ENCODE results near the gene PSD4. TPM values are rescaled to one million over a fixed set of nuclear protein-coding genes. Genes with fewer than 3 reads are reported as not detected.

PSD4 gene
- total and polyA plus RNA-seq, 10 donors = 43.9 to 154 (median 88.1) TPM

GRCh38 chr2:113169586-113169985, 4.2 kb upstream of the PSD4 start:
- TF ChIP-seq POLR2AphosphoS5 (IDR thresholded peaks at IDR 0.05) (no peak), POLR2A (IDR thresholded peaks at IDR 0.05) (no peak), CTCF (IDR thresholded peaks at IDR 0.05 in 8 of 11, conservative IDR thresholded peaks at IDR 0.05 in 3 of 11) (no peak)
- Histone ChIP-seq H3K4me3 (no peak overlapping the region), H3K9me3 (no peaks in the 10 kb centered on the region), H3K27ac (peak overlapping the region in 3 of 8 donors; percentile 19 to 85 (median 77)), H3K36me3 (no peaks in the 10 kb centered on the region), H3K27me3 (replicated peaks in 1 of 7) (no peaks in the 10 kb centered on the region), H3K4me1 (peaks cover 26 to 85% (median 57%) of the 10 kb centered on the region in 6 donors)
- 76 to 90% (median 83%) methylated on average over 3 of the region's 3 CpGs for WGBS, 5 donors
- DNase-seq = peak; percentile 27
- intact Hi-C loops (cut with DNase I; ENCODE audit: low total_unique reads) = no loop called here

- Histone ChIP-seq H3K27me3 (replicated peaks in 1 of 7) (no peaks in the 10 kb centered on the region), H3K36me3 (peaks cover 0 to 2% (median 0%) of the 10 kb centered on the region in 6 donors), H3K27ac (peak overlapping the region in 1 of 8 donors; percentile 95), H3K9me3 (no peaks in the 10 kb centered on the region), H3K4me3 (no peak overlapping the region), H3K4me1 (peaks cover 38 to 100% (median 69%) of the 10 kb centered on the region in 6 donors)
- peak; percentile 70 for DNase-seq
- intact Hi-C loops (cut with DNase I; ENCODE audit: low total_unique reads) = no loop called here
- TF ChIP-seq CTCF (IDR thresholded peaks at IDR 0.05 in 8 of 11, conservative IDR thresholded peaks at IDR 0.05 in 3 of 11) = no peak
- no peak for TF ChIP-seq POLR2A (IDR thresholded peaks at IDR 0.05)
- TF ChIP-seq POLR2AphosphoS5 (IDR thresholded peaks at IDR 0.05) = no peak
- WGBS, 5 donors = 83 to 91% (median 87%) methylated on average over 8 of the region's 8 CpGs
Measured at GRCh38 chr2:113171334-113172075, 2.3 kb upstream of the PSD4 start.

GRCh38 chr2:113172721-113173541, 840 bp upstream of the PSD4 start:
- Histone ChIP-seq H3K36me3 (peaks cover 0 to 15% (median 0%) of the 10 kb centered on the region in 6 donors), H3K4me1 (peaks cover 39 to 100% (median 69%) of the 10 kb centered on the region in 6 donors), H3K27me3 (replicated peaks in 1 of 7) (no peaks in the 10 kb centered on the region), H3K27ac (peak overlapping the region; percentile 68 to 95 (median 87)), H3K4me3 (peak overlapping the region in 4 of 8 donors; percentile 59 to 88 (median 70)), H3K9me3 (no peaks in the 10 kb centered on the region)
- peak; percentile 79 for DNase-seq
- 85 to 93% (median 91%) methylated on average over 15 to 16 of the region's 16 CpGs for WGBS, 5 donors
- no peak for TF ChIP-seq CTCF (IDR thresholded peaks at IDR 0.05 in 8 of 11, conservative IDR thresholded peaks at IDR 0.05 in 3 of 11)
- no peak for TF ChIP-seq POLR2A (IDR thresholded peaks at IDR 0.05)
- no peak for TF ChIP-seq POLR2AphosphoS5 (IDR thresholded peaks at IDR 0.05)
- intact Hi-C loops (cut with DNase I; ENCODE audit: low total_unique reads) = no loop called here

GRCh38 chr2:113174376-113174750, 592 bp downstream of the PSD4 start:
- DNase-seq = peak; percentile 79
- intact Hi-C loops (cut with DNase I; ENCODE audit: low total_unique reads) = no loop called here
- Histone ChIP-seq H3K9me3 (no peaks in the 10 kb centered on the region), H3K4me3 (peak overlapping the region; percentile 53 to 88 (median 62)), H3K4me1 (peaks cover 42 to 100% (median 69%) of the 10 kb centered on the region in 6 donors), H3K27ac (peak overlapping the region; percentile 68 to 95 (median 87)), H3K36me3 (peaks cover 0 to 25% (median 0%) of the 10 kb centered on the region in 6 donors), H3K27me3 (replicated peaks in 1 of 7) (no peaks in the 10 kb centered on the region)
- 3 to 37% (median 22%) methylated on average over 3 of the region's 3 CpGs for WGBS, 5 donors
- TF ChIP-seq CTCF (IDR thresholded peaks at IDR 0.05 in 8 of 11, conservative IDR thresholded peaks at IDR 0.05 in 3 of 11) (no peak), POLR2AphosphoS5 (IDR thresholded peaks at IDR 0.05) (no peak), POLR2A (IDR thresholded peaks at IDR 0.05) (no peak)
